Body of pancreas (tissue), 4 donors: ENCODE data around the gene APOA4. TPM values are rescaled to one million over a fixed set of nuclear protein-coding genes. Genes with fewer than 3 reads are reported as not detected.

Experiments used
- ATAC-seq: fragments of 150-250 bp; one replicate; pipeline ENCODE4 v1.9.1; 2016
- DNase-seq, 4 donors: peaks; one replicate each; pipeline ENCODE4 v3.0.0-alpha.2; 2019
- H3K27ac ChIP-seq, 4 donors: fragments of 200-600 bp; sonication (generic); 1 replicate in 3 of 4; 2 replicates in 1 of 4; pipeline versions ENCODE4 v1.5.1 to v1.6.1; 2016 to 2019; ENCODE audit warnings: mild to moderate bottlenecking in 1 of 4, mixed read lengths in 1 of 4, moderate library complexity in 1 of 4
- H3K27me3 ChIP-seq, 2 donors: fragments of 200-600 bp; sonication (generic); one replicate each; pipeline ENCODE4 v1.6.0; 2016; ENCODE audit warnings: mild to moderate bottlenecking in 1 of 2
- H3K36me3 ChIP-seq, 2 donors: fragments of 200-600 bp; sonication (generic); replicated peaks in 1 of 2; 2 replicates each; pipeline ENCODE4 v1.5.1; 2016; ENCODE audit warnings: low read depth in 2 of 2; ENCODE audit not compliant: insufficient read depth in 1 of 2
- H3K4me1 ChIP-seq: fragments of 200-600 bp; sonication (generic); one replicate; pipeline ENCODE4 v1.6.0; 2016
- H3K4me3 ChIP-seq, 2 donors: fragments of 200-600 bp; sonication (generic); 1 replicate in 1 of 2; 2 replicates in 1 of 2; pipeline ENCODE4 v1.5.1; 2016 to 2019
- H3K9me3 ChIP-seq, 3 donors: fragments of 200-600 bp; sonication (generic); 1 replicate in 2 of 3; 2 replicates in 1 of 3; pipeline ENCODE4 v1.5.1; 2016
- POLR2A ChIP-seq, 3 donors: fragments of 450-650 bp; IDR thresholded peaks; one replicate each; pipeline ENCODE4 v1.6.1; 2016; ENCODE audit warnings: antibody characterized with exemption in 3 of 3, mild to moderate bottlenecking in 2 of 3
- WGBS, 2 donors: methylation state at CpG; one replicate each; pipeline ENCODE4 v1.1.5; 2017; 5-methylcytosine and 5-hydroxymethylcytosine counted together
- intact Hi-C: fragments of 100-400 bp; cut with DNase I; formaldehyde crosslinking; loops from one replicate; pipeline ENCODE4 v1.15.1; 2023
- total RNA-seq, 2 donors: library from RNA; depleted of rRNA; stranded (reverse); fragments of >200 nt; gene quantifications; one replicate each; pipeline ENCODE4 v1.1.0, GENCODE V29; 2016
- TF ChIP-seq, protein P1 (sequence below), 7 experiments: fragments of 450-650 bp in 4 of 7; fragments of 200-600 bp in 3 of 7; sonication (generic) in 3 of 7; IDR thresholded peaks; one replicate each; pipeline ENCODE4 v1.5.1; 2016 to 2019; ENCODE audit warnings: antibody characterized with exemption in 7 of 7

Gene APOA4
- total RNA-seq, 2 donors from 2014 or later, result not detected

DNA sequence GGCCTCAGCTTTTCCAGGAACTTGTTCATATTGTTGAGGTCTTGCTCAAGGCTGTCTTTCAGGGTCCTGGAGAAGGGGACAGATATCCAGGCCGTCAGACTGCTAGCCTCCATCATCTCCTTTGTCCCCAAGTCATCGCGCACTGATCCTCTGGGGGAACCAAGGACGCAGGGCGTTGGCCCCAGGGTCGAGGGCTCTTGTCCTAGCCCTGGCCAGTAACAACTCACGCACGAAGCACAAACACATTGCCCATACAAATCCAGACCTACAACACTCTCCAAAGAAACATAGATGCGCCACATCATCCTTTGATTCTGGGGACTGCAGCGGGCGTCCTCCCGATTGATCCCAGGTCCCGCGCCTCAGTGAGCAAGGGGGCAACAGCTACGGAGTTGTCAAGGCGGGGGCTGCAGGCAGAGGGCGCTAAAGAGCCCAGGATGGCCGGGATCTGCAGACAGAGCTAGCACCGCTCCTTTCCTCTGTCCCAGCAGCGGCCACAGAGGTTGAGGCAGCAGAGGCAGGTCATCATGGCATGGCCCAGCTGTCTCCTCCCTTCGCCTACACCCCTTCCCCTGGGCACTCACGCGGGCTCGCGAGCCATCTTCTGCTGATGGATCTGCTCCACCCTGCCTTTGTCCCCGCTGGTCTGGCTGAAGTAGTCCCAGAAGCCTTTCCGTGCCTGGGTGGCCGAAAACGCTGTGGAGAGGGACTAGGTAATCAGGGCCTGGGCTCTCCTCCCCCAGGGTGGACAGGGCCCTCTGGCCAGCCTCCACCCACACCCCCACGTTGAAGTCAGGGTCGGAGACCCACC is 31.9 kb downstream of the APOA4 start:
- Histone ChIP-seq H3K36me3 (no peaks in the 10 kb centered on the region), H3K4me1 (peaks cover 45% of the 10 kb centered on the region), H3K27me3 (no peaks in the 10 kb centered on the region), H3K4me3 (no peak overlapping the region), H3K27ac (no peak overlapping the region), H3K9me3 (no peaks in the 10 kb centered on the region)
- intact Hi-C loops, result loop anchor here (5.0 to 10.0 kb wide), 2 partner anchors 46 to 314 kb away; partner anchors contain the start of gene APOA1
- 22% methylated on average over 19 to 31 of the region's 31 CpGs for WGBS, 2 donors
- DNase-seq (peak; percentile 80 to 84 (median 82)), ATAC-seq (peak; percentile 69)
- TF ChIP-seq POLR2A (IDR thresholded peaks at IDR 0.05), result no peak
- TF ChIP-seq, protein P1, sequence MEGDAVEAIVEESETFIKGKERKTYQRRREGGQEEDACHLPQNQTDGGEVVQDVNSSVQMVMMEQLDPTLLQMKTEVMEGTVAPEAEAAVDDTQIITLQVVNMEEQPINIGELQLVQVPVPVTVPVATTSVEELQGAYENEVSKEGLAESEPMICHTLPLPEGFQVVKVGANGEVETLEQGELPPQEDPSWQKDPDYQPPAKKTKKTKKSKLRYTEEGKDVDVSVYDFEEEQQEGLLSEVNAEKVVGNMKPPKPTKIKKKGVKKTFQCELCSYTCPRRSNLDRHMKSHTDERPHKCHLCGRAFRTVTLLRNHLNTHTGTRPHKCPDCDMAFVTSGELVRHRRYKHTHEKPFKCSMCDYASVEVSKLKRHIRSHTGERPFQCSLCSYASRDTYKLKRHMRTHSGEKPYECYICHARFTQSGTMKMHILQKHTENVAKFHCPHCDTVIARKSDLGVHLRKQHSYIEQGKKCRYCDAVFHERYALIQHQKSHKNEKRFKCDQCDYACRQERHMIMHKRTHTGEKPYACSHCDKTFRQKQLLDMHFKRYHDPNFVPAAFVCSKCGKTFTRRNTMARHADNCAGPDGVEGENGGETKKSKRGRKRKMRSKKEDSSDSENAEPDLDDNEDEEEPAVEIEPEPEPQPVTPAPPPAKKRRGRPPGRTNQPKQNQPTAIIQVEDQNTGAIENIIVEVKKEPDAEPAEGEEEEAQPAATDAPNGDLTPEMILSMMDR (IDR thresholded peaks at IDR 0.05), result peak; percentile 80 to 95 (median 90)

DNA sequence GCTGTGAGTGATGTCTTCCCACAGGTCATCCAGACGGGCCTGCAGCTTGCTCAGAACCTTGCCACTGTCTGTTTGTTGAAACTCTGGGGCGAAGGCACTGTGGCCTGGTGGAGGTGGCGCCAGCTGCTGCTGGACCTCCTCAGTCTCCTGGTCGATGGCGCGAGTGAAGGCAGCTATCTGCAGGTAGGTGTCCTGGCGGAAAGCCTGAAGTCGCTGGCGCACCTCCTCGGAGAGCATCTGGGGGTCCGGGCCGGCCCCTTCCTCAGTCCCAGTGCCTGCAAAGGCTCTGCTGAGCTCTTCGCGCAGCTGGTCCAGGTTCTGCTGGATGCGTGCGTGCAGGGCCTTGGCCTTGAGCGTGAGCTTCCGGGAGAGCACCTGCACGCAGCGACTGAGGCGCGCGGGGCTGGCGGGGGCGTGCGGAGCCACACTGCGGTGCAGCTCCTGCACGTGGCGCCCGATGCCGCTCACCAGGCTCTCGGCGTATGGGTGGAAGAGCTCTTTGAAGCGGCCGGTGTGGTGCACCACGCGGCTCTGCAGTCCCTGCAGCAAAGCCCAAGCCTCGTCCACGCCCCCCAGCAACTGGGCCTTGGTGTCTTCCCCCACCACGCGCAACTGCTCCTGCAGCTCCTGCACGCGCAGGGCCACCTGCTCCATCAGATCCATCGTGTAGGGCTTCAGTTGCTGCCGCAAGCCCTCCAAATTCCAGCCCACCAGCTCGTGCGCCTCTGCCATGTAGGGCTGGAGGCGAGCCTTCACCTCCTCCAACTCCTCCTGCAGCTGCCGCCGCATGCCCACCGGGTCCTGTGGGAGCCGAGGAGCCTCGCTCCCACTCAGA is 32.7 kb downstream of the APOA4 start:
- peaks cover 48% of the 10 kb centered on the region for H3K4me1 ChIP-seq
- TF ChIP-seq POLR2A (IDR thresholded peaks at IDR 0.05), result no peak
- TF ChIP-seq, protein P1 (IDR thresholded peaks at IDR 0.05), result no peak
- WGBS, 2 donors, result 64 to 74% methylated on average over 19 to 43 of the region's 53 CpGs
- ATAC-seq (no peak), DNase-seq (no peak)
- intact Hi-C loops, result loop anchor here (5.0 to 10.0 kb wide), 2 partner anchors 47 to 314 kb away; partner anchors contain the start of gene APOA1
- H3K4me3 ChIP-seq, result no peak overlapping the region
- H3K27me3 ChIP-seq, result no peaks in the 10 kb centered on the region
- peaks cover 0 to 3% of the 10 kb centered on the region in 2 donors for H3K36me3 ChIP-seq
- H3K27ac ChIP-seq, result no peak overlapping the region
- H3K9me3 ChIP-seq, result no peaks in the 10 kb centered on the region

GRCh38 chr11:116788975-116789374 is 34.1 kb downstream of the APOA4 start:
- no peaks in the 10 kb centered on the region for H3K27me3 ChIP-seq
- intact Hi-C loops, result no loop called here
- no peak for TF ChIP-seq POLR2A (IDR thresholded peaks at IDR 0.05)
- TF ChIP-seq, protein P1 (IDR thresholded peaks at IDR 0.05), result no peak
- no peaks in the 10 kb centered on the region for H3K9me3 ChIP-seq
- WGBS, 2 donors, result 70 to 73% methylated on average over 4 of the region's 4 CpGs
- peaks cover 0 to 13% of the 10 kb centered on the region in 2 donors for H3K36me3 ChIP-seq
- H3K4me1 ChIP-seq, result peaks cover 48% of the 10 kb centered on the region
- no peak overlapping the region for H3K4me3 ChIP-seq
- H3K27ac ChIP-seq, result no peak overlapping the region
- DNase-seq (no peak), ATAC-seq (no peak)

DNA sequence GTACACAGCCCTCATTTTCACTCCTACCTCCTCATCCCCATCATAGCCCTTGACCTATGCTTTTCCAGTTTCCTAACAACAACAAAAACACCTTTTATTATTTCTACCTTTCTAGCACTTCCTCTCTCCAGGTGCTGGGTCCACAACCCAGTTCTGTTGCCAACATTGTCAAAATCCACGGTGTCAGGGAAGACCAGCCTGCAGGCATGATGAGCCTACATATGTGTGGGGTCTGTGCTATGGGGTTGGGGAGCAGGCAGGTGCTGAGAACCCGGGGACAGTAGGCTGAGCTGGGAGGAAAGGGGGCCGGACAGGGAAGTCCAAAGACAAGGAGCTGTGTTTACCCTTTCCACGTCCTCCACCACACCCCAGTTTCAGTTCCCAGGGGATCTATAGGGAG is 34.6 kb downstream of the APOA4 start:
- DNase-seq (no peak), ATAC-seq (no peak)
- peaks cover 0 to 13% of the 10 kb centered on the region in 2 donors for H3K36me3 ChIP-seq
- WGBS, 2 donors, result 48 to 53% methylated on average over 4 of the region's 4 CpGs
- H3K27ac ChIP-seq, result peak overlapping the region; percentile 59 to 86 (median 76)
- intact Hi-C loops, result no loop called here
- TF ChIP-seq POLR2A (IDR thresholded peaks at IDR 0.05), result no peak
- TF ChIP-seq, protein P1 (IDR thresholded peaks at IDR 0.05), result no peak
- H3K4me1 ChIP-seq, result peaks cover 48% of the 10 kb centered on the region
- no peaks in the 10 kb centered on the region for H3K9me3 ChIP-seq
- no peaks in the 10 kb centered on the region for H3K27me3 ChIP-seq
- H3K4me3 ChIP-seq, result no peak overlapping the region
